GM23248 (cell line): ENCODE results near the gene ZDHHC11. TPM values are rescaled to one million over a fixed set of nuclear protein-coding genes. Genes with fewer than 3 reads are reported as not detected.
"Not testable (repeated sequence)": the region's sequence is repeated elsewhere in the genome, so short reads cannot be mapped to it uniquely, and the experiment has no call there.

Source experiments
- DNase-seq: peaks from one replicate; pipeline ENCODE4 v3.0.0-alpha.2; 2015
- H2AFZ ChIP-seq: fragments of 200-600 bp; sonication (generic); 2 replicates; pipeline ENCODE4 v1.6.1; 2016; ENCODE audit warnings: antibody characterized with exemption
- H3F3A ChIP-seq: fragments of 200-600 bp; sonication (generic); 2 replicates; pipeline ENCODE4 v1.6.1; 2016; ENCODE audit warnings: mild to moderate bottlenecking, antibody characterized with exemption, mixed run types; ENCODE audit not compliant: insufficient read depth
- H3K27ac ChIP-seq: fragments of 200-600 bp; sonication (generic); 2 replicates; pipeline ENCODE4 v1.5.1; 2016; ENCODE audit warnings: mild to moderate bottlenecking
- H3K27me3 ChIP-seq: fragments of 200-600 bp; sonication (generic); replicated peaks from 2 replicates; pipeline ENCODE4 v1.6.1; 2016; ENCODE audit warnings: mild to moderate bottlenecking; ENCODE audit not compliant: insufficient read depth
- H3K36me3 ChIP-seq: fragments of 200-600 bp; sonication (generic); 2 replicates; pipeline ENCODE4 v1.6.1; 2016; ENCODE audit warnings: low read depth, mild to moderate bottlenecking
- H3K4me1 ChIP-seq: fragments of 200-600 bp; sonication (generic); 2 replicates; pipeline ENCODE4 v1.6.1; 2016; ENCODE audit warnings: mild to moderate bottlenecking; ENCODE audit not compliant: insufficient read depth
- H3K4me2 ChIP-seq: fragments of 200-600 bp; sonication (generic); one replicate; pipeline ENCODE4 v1.6.1; 2016; ENCODE audit warnings: mild to moderate bottlenecking; ENCODE audit not compliant: unreplicated experiment
- H3K4me3 ChIP-seq: fragments of 200-600 bp; sonication (generic); 2 replicates; pipeline ENCODE4 v1.5.1; 2016; ENCODE audit warnings: mild to moderate bottlenecking
- H3K79me2 ChIP-seq: fragments of 200-600 bp; sonication (generic); 2 replicates; pipeline ENCODE4 v1.6.1; 2016; ENCODE audit warnings: mild to moderate bottlenecking; ENCODE audit not compliant: insufficient read depth
- H3K9ac ChIP-seq: fragments of 200-600 bp; sonication (generic); 2 replicates; pipeline ENCODE4 v1.6.1; 2016; ENCODE audit warnings: mild to moderate bottlenecking
- H3K9me2 ChIP-seq: fragments of 200-600 bp; sonication (generic); 2 replicates; pipeline ENCODE4 v1.6.1; 2016; ENCODE audit warnings: mixed run types, mild to moderate bottlenecking, moderate library complexity; ENCODE audit not compliant: insufficient read depth
- H3K9me3 ChIP-seq: fragments of 200-600 bp; sonication (generic); one replicate; pipeline ENCODE4 v1.6.1; 2017; ENCODE audit warnings: low read depth
- H4K20me1 ChIP-seq: fragments of 200-600 bp; sonication (generic); 2 replicates; pipeline ENCODE4 v1.6.0; 2016; ENCODE audit not compliant: insufficient read depth
- EZH2 ChIP-seq: fragments of 200-600 bp; sonication (generic); IDR thresholded peaks from 2 replicates; pipeline ENCODE4 v1.6.1; 2018; ENCODE audit warnings: antibody characterized with exemption, mild to moderate bottlenecking; ENCODE audit not compliant: insufficient read depth, poor library complexity, severe bottlenecking
- EZH2phosphoT487 ChIP-seq: fragments of 200-600 bp; sonication (generic); IDR thresholded peaks from 2 replicates; pipeline ENCODE4 v1.6.1; 2018; ENCODE audit warnings: antibody characterized with exemption, moderate library complexity, mild to moderate bottlenecking, low read depth; ENCODE audit not compliant: insufficient read depth
- WGBS, 2 experiments: methylation state at CpG; one replicate each; pipeline ENCODE4 v1.1.6; 2015 to 2017; ENCODE audit warnings: low lambda C conversion rate in 2 of 2, low coverage in 1 of 2; ENCODE audit errors: missing lambda C conversion rate in 2 of 2; 5-methylcytosine and 5-hydroxymethylcytosine counted together
- in situ Hi-C: fragments of 300-500 bp; cut with MboI; formaldehyde crosslinking; loops from 2 replicates; pipeline ENCODE4 v1.15.0; 2020
- polyA plus RNA-seq: library from polyadenylated mRNA; unstranded; fragments of >200 nt; fragmentation: Nextera tagmentation; extraction: Ambion mirVana; gene quantifications from 2 replicates; pipeline ENCODE4 v1.2.1, GENCODE V29; 2016
- total RNA-seq: library from RNA; depleted of rRNA; stranded (reverse); fragments of >200 nt; shearing (Covaris generic); gene quantifications from 2 replicates; pipeline ENCODE4 v1.2.3, GENCODE V29; 2014

The ZDHHC11 gene
- total and polyA plus RNA-seq, 2 experiments from 2014 or later: 0.26 to 0.65 TPM

- H4K20me1 ChIP-seq, DNase-seq, H3K27ac ChIP-seq, H3F3A ChIP-seq, H3K79me2 ChIP-seq, H3K9me3 ChIP-seq, H3K4me2 ChIP-seq, H3K4me3 ChIP-seq, H3K36me3 ChIP-seq, H3K4me1 ChIP-seq, H3K9ac ChIP-seq, in situ Hi-C loops, H3K9me2 ChIP-seq, H2AFZ ChIP-seq, H3K27me3 ChIP-seq: not testable (repeated sequence)
- no CpG with 5 or more reads among the region's 12 CpGs for WGBS, 2 experiments
Observed at GRCh38 chr5:782356-782755, 68.4 kb downstream of the ZDHHC11 start.

GRCh38 chr5:780571-780970 is 70.2 kb downstream of the ZDHHC11 start:
- in situ Hi-C loops: not testable (repeated sequence)
- WGBS, 2 experiments: 70 to 82% methylated on average over 17 of the region's 17 CpGs

GRCh38 chr5:778967-779366 is 71.8 kb downstream of the ZDHHC11 start:
- H3K9me3 ChIP-seq, H3K4me3 ChIP-seq, H3K4me2 ChIP-seq, H3K79me2 ChIP-seq, DNase-seq, H3K27ac ChIP-seq, H3K9ac ChIP-seq, H2AFZ ChIP-seq, H4K20me1 ChIP-seq, H3F3A ChIP-seq, in situ Hi-C loops, H3K9me2 ChIP-seq, H3K36me3 ChIP-seq, H3K4me1 ChIP-seq: not testable (repeated sequence)
- 64 to 65% methylated on average over 7 to 8 of the region's 9 CpGs for WGBS, 2 experiments
- H3K27me3 ChIP-seq: peaks cover 15% of the 10 kb centered on the region

More at GRCh38 chr5:780571-780970, 70.2 kb downstream of the ZDHHC11 start:
- not testable (repeated sequence) for H2AFZ ChIP-seq, H3K36me3 ChIP-seq, H3K9ac ChIP-seq, H3K79me2 ChIP-seq, H3K4me2 ChIP-seq, H3K4me1 ChIP-seq, H3K9me2 ChIP-seq, DNase-seq, H3F3A ChIP-seq, H4K20me1 ChIP-seq, H3K27ac ChIP-seq, H3K4me3 ChIP-seq, H3K9me3 ChIP-seq
- H3K27me3 ChIP-seq: peaks cover 17% of the 10 kb centered on the region

DNA sequence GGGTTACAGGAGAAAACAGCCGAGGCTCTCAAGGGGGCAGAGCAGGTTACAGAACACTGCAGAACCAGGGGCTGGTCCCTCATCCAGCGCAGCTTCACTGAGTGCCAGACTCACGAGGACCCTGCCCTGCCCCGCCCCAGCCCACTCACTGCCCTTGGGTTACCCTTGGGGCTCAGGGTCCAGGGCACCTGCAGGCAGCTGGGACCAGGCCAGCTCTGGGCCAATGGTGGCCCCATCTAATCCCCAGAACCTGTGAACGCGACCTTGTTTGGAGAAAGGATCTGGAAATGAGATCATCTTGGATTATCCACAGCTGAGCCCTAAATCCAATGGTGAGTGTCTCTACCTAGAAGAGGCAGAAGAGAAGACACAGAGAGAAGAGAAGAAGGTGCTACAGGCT is 72.4 kb downstream of the ZDHHC11 start:
- H3K4me1 ChIP-seq, H4K20me1 ChIP-seq, H3K4me2 ChIP-seq, H3K36me3 ChIP-seq, H2AFZ ChIP-seq, DNase-seq, H3K27ac ChIP-seq, H3K79me2 ChIP-seq, in situ Hi-C loops, H3K9ac ChIP-seq, H3K9me3 ChIP-seq, H3K4me3 ChIP-seq, H3K9me2 ChIP-seq, H3F3A ChIP-seq: not testable (repeated sequence)
- 84 to 91% methylated on average over 4 to 5 of the region's 6 CpGs for WGBS, 2 experiments
- 0 out of 2 replicates have a peak, but pooled peaks cover 13% of the 10 kb centered on the region for H3K27me3 ChIP-seq

- Histone ChIP-seq H3K4me1 (no peaks in the 10 kb centered on the region; the same call in 1 of the 2 replicates), H3K4me3 (no peak overlapping the region), H3K9me2 (no peaks in the 10 kb centered on the region), H4K20me1 (no peaks in the 10 kb centered on the region), H3F3A (no peaks in the 10 kb centered on the region), H3K27me3 (0 out of 2 replicates have a peak, but pooled peaks cover 13% of the 10 kb centered on the region), H3K9ac (no peak overlapping the region), H2AFZ (no peak overlapping the region), H3K4me2 (no peak overlapping the region), H3K27ac (no peak overlapping the region), H3K9me3 (no peaks in the 10 kb centered on the region), H3K36me3 (no peaks in the 10 kb centered on the region), H3K79me2 (no peaks in the 10 kb centered on the region)
- no peak for DNase-seq
- WGBS, 2 experiments: 92% methylated on average over 19 to 36 of the region's 36 CpGs
- in situ Hi-C loops: no loop called here
- TF ChIP-seq EZH2phosphoT487 (no peak), EZH2 (no peak)
Observed at GRCh38 chr5:777756-778161, 73.0 kb downstream of the ZDHHC11 start.
